ENCODE measurements around the gene CDC16.
"Not testable (repeated sequence)": the region's sequence is repeated elsewhere in the genome, so short reads cannot be mapped to it uniquely, and the experiment has no call there.

CDC16 gene

GRCh38 chr13:114263578-114263977 is 28.9 kb downstream of the CDC16 start:
- no peak for TF ChIP-seq REST (IDR thresholded peaks at IDR 0.05; ENCODE audit: insufficient replicate concordance, low read depth)
- TF ChIP-seq SPI1 (IDR thresholded peaks at IDR 0.05; ENCODE audit: borderline replicate concordance, low read depth), result no peak
- no peak for TF ChIP-seq CTCF (IDR thresholded peaks at IDR 0.05; ENCODE audit: insufficient read depth, low read length)
- TF ChIP-seq POLR2AphosphoS5 (IDR thresholded peaks at IDR 0.05; ENCODE audit: low read depth), result no peak
- no peak for TF ChIP-seq GABPA (IDR thresholded peaks at IDR 0.05; ENCODE audit: low read depth)
- H3K4me3 ChIP-seq (replicated peaks; ENCODE audit: insufficient read depth, low read length), result no peak overlapping the region
- no peak overlapping the region for H3K27ac ChIP-seq (replicated peaks)
- no peaks in the 10 kb centered on the region for H3K27me3 ChIP-seq (ENCODE audit: insufficient read depth, poor library complexity, severe bottlenecking)
- DNase-seq (ENCODE audit: low read depth in 1 of 2, low spot score in 1 of 2), result no peak

DNA sequence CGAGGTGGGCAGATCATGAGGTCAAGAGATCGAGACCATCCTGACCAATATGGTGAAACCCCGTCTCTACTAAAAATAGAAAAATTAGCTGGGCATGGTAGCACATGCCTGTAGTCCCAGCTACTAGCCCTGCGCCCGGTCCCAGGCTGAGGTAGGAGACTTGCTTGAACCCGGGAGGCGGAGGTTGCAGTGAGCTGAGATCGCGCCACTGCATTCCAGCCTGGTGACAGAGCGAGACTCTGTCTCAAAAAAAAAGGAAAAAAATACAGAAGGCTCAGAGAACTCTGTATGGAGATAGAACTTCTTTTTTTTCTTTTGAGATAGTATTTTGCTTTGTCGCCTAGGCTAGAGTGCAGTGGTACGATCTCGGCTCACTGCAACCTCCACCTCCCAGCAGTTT is 29.6 kb downstream of the CDC16 start:
- not testable (repeated sequence) for H3K27me3 ChIP-seq (ENCODE audit: insufficient read depth, poor library complexity, severe bottlenecking); DNase-seq (ENCODE audit: low read depth in 1 of 2, low spot score in 1 of 2); H3K27ac ChIP-seq (replicated peaks); H3K4me3 ChIP-seq (replicated peaks; ENCODE audit: insufficient read depth, low read length)

- Histone ChIP-seq H3K27ac (replicated peaks) (no peak overlapping the region), H3K27me3 (ENCODE audit: insufficient read depth, poor library complexity, severe bottlenecking) (no peaks in the 10 kb centered on the region), H3K4me3 (replicated peaks; ENCODE audit: insufficient read depth, low read length) (no peak overlapping the region)
- no peak for DNase-seq (ENCODE audit: low read depth in 1 of 2, low spot score in 1 of 2)
- no peak for TF ChIP-seq SPI1 (IDR thresholded peaks at IDR 0.05; ENCODE audit: borderline replicate concordance, low read depth)
- no peak for TF ChIP-seq CTCF (IDR thresholded peaks at IDR 0.05; ENCODE audit: insufficient read depth, low read length)
- no peak for TF ChIP-seq POLR2AphosphoS5 (IDR thresholded peaks at IDR 0.05; ENCODE audit: low read depth)
- TF ChIP-seq GABPA (IDR thresholded peaks at IDR 0.05; ENCODE audit: low read depth), result no peak
- no peak for TF ChIP-seq REST (IDR thresholded peaks at IDR 0.05; ENCODE audit: insufficient replicate concordance, low read depth)
These were observed 30.4 kb downstream of the CDC16 start for GRCh38 chr13:114264886-114265611.

DNA sequence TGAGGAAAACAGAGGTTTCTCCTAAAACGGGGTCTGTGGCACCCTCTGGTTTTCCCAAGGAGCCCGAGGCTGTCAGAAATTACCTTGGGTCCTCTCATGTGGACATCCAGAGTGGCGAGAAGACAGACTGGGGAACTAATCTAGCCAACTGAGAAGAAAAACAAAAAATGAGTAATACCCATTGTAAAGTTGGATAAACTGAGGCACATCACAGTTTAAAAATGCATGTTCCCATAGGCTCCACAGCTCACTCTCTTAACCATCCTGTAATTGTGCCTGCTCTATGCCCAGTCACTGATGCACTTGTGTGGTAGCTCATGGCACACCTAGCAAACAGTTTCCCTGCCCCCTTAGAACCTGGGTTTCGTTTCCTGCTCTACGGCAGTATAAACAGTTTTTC is 31.5 kb downstream of the CDC16 start:
- Histone ChIP-seq H3K27ac (replicated peaks) (no peak overlapping the region), H3K27me3 (ENCODE audit: insufficient read depth, poor library complexity, severe bottlenecking) (no peaks in the 10 kb centered on the region), H3K4me3 (replicated peaks; ENCODE audit: insufficient read depth, low read length) (no peak overlapping the region)

More for the DNA sequence above, 31.5 kb downstream of the CDC16 start:
- DNase-seq (ENCODE audit: low read depth in 1 of 2, low spot score in 1 of 2), result no peak
- TF ChIP-seq POLR2AphosphoS5 (IDR thresholded peaks at IDR 0.05; ENCODE audit: low read depth) (no peak), SPI1 (IDR thresholded peaks at IDR 0.05; ENCODE audit: borderline replicate concordance, low read depth) (no peak), REST (IDR thresholded peaks at IDR 0.05; ENCODE audit: insufficient replicate concordance, low read depth) (no peak)

Data from HL-60 (cell line).